HFFc6 (cell line): ENCODE measurements around the gene RASAL3. TPM values are rescaled to one million over a fixed set of nuclear protein-coding genes. Genes with fewer than 3 reads are reported as not detected.

Experiments
- DNase-seq: peaks from one replicate; pipeline ENCODE4 v3.0.0-alpha.2; 2018
- H3K27ac Mint-ChIP-seq: 2 replicates; pipeline ENCODE4 v1.8.0; 2020; ENCODE audit warnings: mild to moderate bottlenecking, mixed read lengths
- H3K27me3 Mint-ChIP-seq: 2 replicates; pipeline ENCODE4 v1.8.0; 2021; ENCODE audit warnings: mild to moderate bottlenecking, moderate library complexity, mixed read lengths; ENCODE audit not compliant: insufficient read depth
- H3K36me3 Mint-ChIP-seq: 2 replicates; pipeline ENCODE4 v1.8.0; 2021; ENCODE audit warnings: low read depth, mixed read lengths
- H3K4me1 Mint-ChIP-seq: 2 replicates; pipeline ENCODE4 v1.8.0; 2020; ENCODE audit warnings: low read depth, mixed read lengths
- H3K4me3 Mint-ChIP-seq: 2 replicates; pipeline ENCODE4 v1.8.0; 2020; ENCODE audit warnings: mild to moderate bottlenecking, moderate library complexity, mixed read lengths
- H3K9me3 Mint-ChIP-seq: 2 replicates; pipeline ENCODE4 v1.8.0; 2020; ENCODE audit warnings: mild to moderate bottlenecking, mixed read lengths
- CTCF ChIP-seq: fragments of 200-600 bp; sonication (generic); IDR thresholded peaks from 2 replicates; pipeline ENCODE4 v1.5.0; 2021; ENCODE audit warnings: antibody characterized with exemption, mild to moderate bottlenecking
- long read RNA-seq: library from polyadenylated mRNA; unstranded; transcript quantifications from one replicate; pipeline ENCODE4 v2.0.0, GENCODE V29; 2019
- total RNA-seq, 6 experiments: library from RNA; stranded (reverse); fragmentation: NEBNext Ultra II Directional; extraction: Animal tissue kit (Norgen Biotek cat#: 25700); gene quantifications; 2 replicates in 1 of 6; 3 replicates in 5 of 6; pipeline ENCODE4 v1.2.3, GENCODE V29; 2021

Gene RASAL3
- total RNA-seq: not detected
- long read RNA-seq: 0 reads

GRCh38 chr19:15464394-15465385 is at the start of gene RASAL3:
Gene RASAL3, minus strand, starts transcription at chr19:15464544. Its CDS starts 186 bp downstream, at chr19:15464358.
- Mint-ChIP-seq H3K27me3 (peaks cover 12% of the 10 kb centered on the region), H3K36me3 (no peaks in the 10 kb centered on the region), H3K4me1 (peaks cover 15% of the 10 kb centered on the region), H3K4me3 (no peak within 1 kb of the TSS), H3K27ac (no peak within 1 kb of the TSS), H3K9me3 (no peaks in the 10 kb centered on the region)
- no peak for DNase-seq
- no peak for TF ChIP-seq CTCF

GRCh38 chr19:15511671-15512424 is 47.5 kb upstream of the RASAL3 start:
- Mint-ChIP-seq H3K4me1 (no peaks in the 10 kb centered on the region), H3K36me3 (no peaks in the 10 kb centered on the region), H3K27ac (no peak overlapping the region), H3K9me3 (peaks cover 8% of the 10 kb centered on the region), H3K27me3 (peaks cover 23% of the 10 kb centered on the region), H3K4me3 (no peak overlapping the region)
- no peak for TF ChIP-seq CTCF
- DNase-seq: no peak

GRCh38 chr19:15508035-15508710 is 43.8 kb upstream of the RASAL3 start, which contains the start of gene CYP4F22:
Gene CYP4F22, plus strand, starts transcription at chr19:15508525. Its CDS starts 16,812 bp downstream, at chr19:15525337.
- no peak within 1 kb of the TSS for H3K27ac Mint-ChIP-seq
- no peaks in the 10 kb centered on the region for H3K36me3 Mint-ChIP-seq
- peaks cover 32% of the 10 kb centered on the region for H3K27me3 Mint-ChIP-seq
- DNase-seq: no peak
- no peaks in the 10 kb centered on the region for H3K9me3 Mint-ChIP-seq
- H3K4me3 Mint-ChIP-seq: no peak within 1 kb of the TSS
- no peaks in the 10 kb centered on the region for H3K4me1 Mint-ChIP-seq
- TF ChIP-seq CTCF: no peak

- no peak overlapping the region for H3K27ac Mint-ChIP-seq
- H3K4me1 Mint-ChIP-seq: no peaks in the 10 kb centered on the region
- DNase-seq: no peak
- H3K27me3 Mint-ChIP-seq: peaks cover 32% of the 10 kb centered on the region
- no peaks in the 10 kb centered on the region for H3K9me3 Mint-ChIP-seq
- H3K4me3 Mint-ChIP-seq: no peak overlapping the region
- no peaks in the 10 kb centered on the region for H3K36me3 Mint-ChIP-seq
- no peak for TF ChIP-seq CTCF
Measured at GRCh38 chr19:15507068-15508034, 43.0 kb upstream of the RASAL3 start.
